GM12891 (cell line): Measurements from ENCODE around the gene OR2AP1.

Experiments used
- POLR2A ChIP-seq: IDR thresholded peaks from 2 replicates; pipeline ENCODE4 v1.6.1; 2011; ENCODE audit warnings: low read depth, low read length, control low read depth
- TAF1 ChIP-seq: IDR thresholded peaks from 2 replicates; pipeline ENCODE4 v1.6.1; 2011; ENCODE audit warnings: low read depth, low read length, control low read depth

DNA sequence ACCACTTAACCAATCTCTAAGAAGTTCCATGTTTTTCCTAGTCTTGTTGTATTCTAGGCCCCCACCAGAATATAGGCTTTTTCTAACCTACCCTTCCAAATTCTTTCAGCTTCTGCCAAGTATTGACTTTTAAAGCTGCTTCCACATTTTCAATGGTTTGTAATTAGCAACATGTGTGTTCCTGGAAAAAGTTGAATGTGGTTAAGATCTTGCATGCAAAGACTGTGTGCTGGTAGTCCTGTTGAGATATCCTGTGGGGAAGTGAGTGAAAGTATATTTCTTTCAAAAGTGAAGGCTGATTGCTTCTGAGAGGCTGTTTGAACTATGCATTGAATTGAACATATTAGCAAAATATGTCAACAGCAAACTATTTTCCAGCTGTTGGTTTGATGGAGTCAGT lies 23.5 kb upstream of the OR2AP1 start:
- TF ChIP-seq POLR2A (no peak), TAF1 (no peak)
